BJ (cell line): Measurements from ENCODE around the gene ELAVL2. TPM values are rescaled to one million over a fixed set of nuclear protein-coding genes. Genes with fewer than 3 reads are reported as not detected.

Source experiments
- CTCF ChIA-PET: fragments of 350-600 bp; formaldehyde crosslinking; extraction: SDS; loops from one replicate; lab custom pipeline; 2021; ENCODE audit warnings: antibody characterized with exemption, inconsistent platforms; lab: Yijun Ruan, JAX
- POLR2A ChIA-PET: fragments of 300-600 bp; sonication (Branson Sonifier 250); formaldehyde crosslinking; extraction: SDS; loops from one replicate; lab custom pipeline; 2021; ENCODE audit warnings: antibody characterized with exemption; lab: Charles Lee
- DNase-seq: peaks from one replicate; pipeline ENCODE4 v3.0.0-alpha.2; 2011; ENCODE audit warnings: low read depth
- H3K27me3 ChIP-seq: 2 replicates; pipeline ENCODE4 v1.6.0; 2011; ENCODE audit warnings: low read length; ENCODE audit not compliant: control insufficient read depth, insufficient read depth
- H3K36me3 ChIP-seq: 2 replicates; pipeline ENCODE4 v1.5.1; 2011; ENCODE audit warnings: low read length; ENCODE audit not compliant: control insufficient read depth, insufficient read depth
- H3K4me3 ChIP-seq: 2 replicates; pipeline ENCODE4 v1.5.1; 2011; ENCODE audit warnings: low read depth, mild to moderate bottlenecking, control low read depth, low read length
- CTCF ChIP-seq: IDR thresholded peaks from 2 replicates; pipeline ENCODE4 v1.5.1; 2011; ENCODE audit warnings: low read depth, mild to moderate bottlenecking, control low read depth, inconsistent platforms, low read length, moderate library complexity; ENCODE audit not compliant: insufficient read depth
- polyA plus RNA-seq: library from polyadenylated mRNA; depleted of rRNA; stranded (reverse); fragments of >200 nt; gene quantifications from 2 replicates; pipeline ENCODE4 v1.2.3, GENCODE V29; 2011

ELAVL2 gene
- polyA plus RNA-seq, 1 experiment: 0.04 TPM

- DNase-seq: no peak
- no peaks in the 10 kb centered on the region for H3K36me3 ChIP-seq
- no peak overlapping the region for H3K4me3 ChIP-seq
- ChIA-PET CTCF (no interaction called here), POLR2A (no interaction called here)
- no peak for TF ChIP-seq CTCF
- no peaks in the 10 kb centered on the region for H3K27me3 ChIP-seq
Observed at GRCh38 chr9:23849379-23850035, 23.5 kb upstream of the ELAVL2 start.

GRCh38 chr9:23842565-23843129, 16.6 kb upstream of the ELAVL2 start:
- POLR2A ChIA-PET: no interaction called here
- Histone ChIP-seq H3K4me3 (no peak overlapping the region), H3K27me3 (no peaks in the 10 kb centered on the region), H3K36me3 (no peaks in the 10 kb centered on the region)
- CTCF ChIA-PET: interaction anchor here (0.8 to 1.1 kb wide), 2 partner anchors 10 to 25 kb away, joined by 3 read pairs; no protein-coding TSS in a partner anchor
- TF ChIP-seq CTCF: no peak
- no peak for DNase-seq

GRCh38 chr9:23841304-23841703, 15.3 kb upstream of the ELAVL2 start:
- H3K36me3 ChIP-seq: no peaks in the 10 kb centered on the region
- CTCF ChIA-PET: no interaction called here
- POLR2A ChIA-PET: no interaction called here
- no peak for TF ChIP-seq CTCF
- no peak for DNase-seq
- H3K4me3 ChIP-seq: no peak overlapping the region
- H3K27me3 ChIP-seq: no peaks in the 10 kb centered on the region

GRCh38 chr9:23837038-23837437, 11.0 kb upstream of the ELAVL2 start:
- Histone ChIP-seq H3K4me3 (no peak overlapping the region), H3K36me3 (no peaks in the 10 kb centered on the region), H3K27me3 (no peaks in the 10 kb centered on the region)
- no peak for DNase-seq
- no peak for TF ChIP-seq CTCF
- ChIA-PET POLR2A (no interaction called here), CTCF (no interaction called here)

- CTCF ChIA-PET: no interaction called here
- no peak for DNase-seq
- Histone ChIP-seq H3K27me3 (peaks cover 1% of the 10 kb centered on the region; the same call in 1 of the 2 replicates), H3K4me3 (no peak overlapping the region), H3K36me3 (no peaks in the 10 kb centered on the region)
- TF ChIP-seq CTCF: no peak
- POLR2A ChIA-PET: no interaction called here
Observed at GRCh38 chr9:23830929-23831730, 5.1 kb upstream of the ELAVL2 start.
